ENCODE data around the gene ZSWIM8.

DNA sequence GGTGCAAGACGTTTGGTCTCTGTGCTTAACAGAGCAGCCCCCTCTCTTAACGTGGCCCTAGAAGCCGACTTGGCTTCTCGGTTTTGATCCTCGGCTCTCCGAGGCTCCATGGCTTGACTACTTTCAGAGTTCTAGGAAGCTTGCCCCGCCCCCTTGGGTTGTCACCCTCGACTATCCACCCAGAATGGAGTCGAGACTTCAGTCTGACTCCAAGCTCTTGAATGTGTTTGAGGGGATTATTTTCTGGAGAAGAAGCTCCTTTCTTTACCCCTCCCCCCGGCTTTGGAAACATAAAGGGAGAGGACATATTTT, 40.8 kb upstream of the ZSWIM8 start:
- TF ChIP-seq GATA2 (IDR thresholded peaks at IDR 0.05; ENCODE audit: low read depth, low read length) = no peak
- TF ChIP-seq GATA3 (IDR thresholded peaks at IDR 0.05; ENCODE audit: low read depth, low read length) = no peak
